ENCODE measurements around the gene HSPB2. TPM values are rescaled to one million over a fixed set of nuclear protein-coding genes. Genes with fewer than 3 reads are reported as not detected.

Gene HSPB2, protein sequence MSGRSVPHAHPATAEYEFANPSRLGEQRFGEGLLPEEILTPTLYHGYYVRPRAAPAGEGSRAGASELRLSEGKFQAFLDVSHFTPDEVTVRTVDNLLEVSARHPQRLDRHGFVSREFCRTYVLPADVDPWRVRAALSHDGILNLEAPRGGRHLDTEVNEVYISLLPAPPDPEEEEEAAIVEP
- under 0.01 and 0.18 TPM in 2 replicates for total RNA-seq (2012; rRNA removed)
- polyA plus RNA-seq (2012; rRNA removed): 0.55 and 1.0 TPM in 2 replicates
- 0.27 and 0.36 TPM in 2 replicates for polyA plus RNA-seq (2012; cell fraction: cytosol; rRNA removed)
- 0.68 and 0.70 TPM in 2 replicates for polyA plus RNA-seq (2012; cell fraction: nucleus; rRNA removed; ENCODE audit: low replicate concordance)
- percentile 32 among the genes with signal in this experiment for Bru-seq, nascent RNA
- percentile 21 among the genes with signal in this experiment for BruChase-seq, experiment 1, labeled RNA remaining after a 6-hour chase
- BruChase-seq, experiment 2, labeled RNA remaining after a 2-hour chase: percentile 33 among the genes with signal in this experiment
- long read RNA-seq, partial matches to known transcripts: 0 of 1 reads
- long read RNA-seq, other reads (novel, unspliced or antisense): 0 of 1 reads

DNA sequence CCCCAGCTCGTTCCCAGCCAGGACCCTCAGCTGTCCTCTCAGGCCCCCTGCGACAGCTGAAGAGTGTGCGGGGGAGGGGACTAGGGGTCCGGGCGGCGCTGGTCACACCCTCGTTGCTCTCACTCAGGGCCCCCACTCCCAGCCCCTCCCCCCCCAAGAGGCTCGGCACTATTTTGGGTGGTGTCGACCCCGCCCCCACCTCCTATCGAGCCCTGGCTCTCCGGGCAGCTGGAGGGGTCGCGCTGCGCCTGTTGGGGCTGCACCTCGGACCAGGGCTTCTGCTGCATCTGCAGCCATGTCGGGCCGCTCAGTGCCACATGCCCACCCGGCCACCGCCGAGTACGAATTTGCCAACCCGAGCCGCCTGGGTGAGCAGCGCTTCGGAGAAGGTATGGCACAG, at the start of gene HSPB2:
Gene HSPB2, plus strand, starts transcription at position 200 of the 400 bp plus-strand sequence. Its CDS starts 96 bp downstream, at position 296.
- Histone ChIP-seq H2BK15ac (ENCODE audit: low read depth, low read length) (peak within 1 kb of the TSS; percentile 95; the same call in 2 of the 3 replicates), H4K5ac (ENCODE audit: low read depth, low read length) (peak within 1 kb of the TSS; percentile 95), H3K56ac (ENCODE audit: extremely low read depth, insufficient read depth, low read length) (peak within 1 kb of the TSS; percentile 41; the same call in 1 of the 2 replicates), H3K27me3 (ENCODE audit: control insufficient read depth, insufficient read depth, low read length) (no peaks in the 10 kb centered on the region), H3K36me3 (ENCODE audit: control insufficient read depth, insufficient read depth, low read length) (no peaks in the 10 kb centered on the region), H2AK5ac (ENCODE audit: low read depth, low read length) (peak within 1 kb of the TSS; percentile 94), H3K9me1 (ENCODE audit: insufficient read depth, low read length) (peaks cover 18% of the 10 kb centered on the region), H3K18ac (ENCODE audit: low read depth, low read length) (peak within 1 kb of the TSS; percentile 89), H3K4me1 (ENCODE audit: control insufficient read depth, insufficient read depth, low read length) (peaks cover 36% of the 10 kb centered on the region), H3K4ac (ENCODE audit: low read depth, low read length) (peak within 1 kb of the TSS; percentile 94), H4K8ac (ENCODE audit: low read depth in 2 of 2, low read length in 2 of 2) (peak within 1 kb of the TSS; percentile 93 to 95), H4K20me1 (ENCODE audit: insufficient read depth, low read length) (no peaks in the 10 kb centered on the region), H3K27ac (ENCODE audit: insufficient read depth, low read length) (peak within 1 kb of the TSS; percentile 78), H3K4me2 (ENCODE audit: low read depth, low read length) (peak within 1 kb of the TSS; percentile 58), H2AK9ac (replicated peaks; ENCODE audit: low read depth, low read length, poor library complexity) (peak within 1 kb of the TSS; percentile 97), H3K4me3 (ENCODE audit: insufficient read depth, low read depth, low read length) (peak within 1 kb of the TSS; percentile 1; the same call in 1 of the 2 replicates), H3K23ac (ENCODE audit: low read depth, low read length) (peak within 1 kb of the TSS; percentile 76), H2BK5ac (ENCODE audit: low read depth, low read length, poor library complexity, severe bottlenecking) (peak within 1 kb of the TSS; percentile 85), H3K14ac (replicated peaks; ENCODE audit: low read depth, low read length) (peak within 1 kb of the TSS; percentile 75), H3K79me1 (ENCODE audit: low read depth in 1 of 2, low read length in 2 of 2) (peaks cover 0 to 15% of the 10 kb centered on the region in 2 experiments; a peak in 2 of 4 replicates), H4K91ac (ENCODE audit: insufficient read depth, low read depth, low read length) (peak within 1 kb of the TSS; percentile 97), H2AFZ (replicated peaks; ENCODE audit: low read length, poor library complexity) (peak within 1 kb of the TSS; percentile 88), H2BK20ac (ENCODE audit: low read depth, low read length) (peak within 1 kb of the TSS; percentile 97), H3K9ac (ENCODE audit: low read depth, low read length) (peak within 1 kb of the TSS; percentile 58), H2BK120ac (ENCODE audit: low read depth, low read length) (peak within 1 kb of the TSS; percentile 90), H3K9me3 (ENCODE audit: control insufficient read depth, insufficient read depth, low read length) (no peaks in the 10 kb centered on the region)
- intact Hi-C loops (cut with micrococcal nuclease): no loop called here
- in situ Hi-C loops (cut with MboI; ENCODE audit: low sequenced_read_pairs): no loop called here
- ATAC-seq (ENCODE audit: low read depth) (0 out of 2 replicates have a peak, but pooled peaks have one; percentile 2), DNase-seq (no peak)
- CTCF ChIA-PET: no interaction called here
- POLR2A ChIA-PET (ENCODE audit: unreplicated experiment): no interaction called here
- BruUV-seq (replicated peaks): no TSS peak
- WGBS, 2 experiments (ENCODE audit: extremely low coverage in 2 of 2, insufficient read length in 1 of 2): no CpG with 5 or more reads among the region's 26 CpGs
- dilution Hi-C loops (cut with HindIII; ENCODE audit: low sequenced_read_pairs, unreplicated experiment): no loop called here
- TF ChIP-seq MAFK (IDR thresholded peaks at IDR 0.05; ENCODE audit: low read depth, low read length) (no peak), POLR2A (IDR thresholded peaks at IDR 0.05; ENCODE audit: low read depth, low read length) (no peak), CEBPB (IDR thresholded peaks at IDR 0.05; ENCODE audit: low read depth, low read length) (no peak), RFX5 (IDR thresholded peaks at IDR 0.05; ENCODE audit: low read depth, low read length) (no peak), BHLHE40 (IDR thresholded peaks at IDR 0.05; ENCODE audit: low read depth, low read length) (no peak), CTCF (conservative IDR thresholded peaks at IDR 0.05; ENCODE audit: low read depth, low read length) (no peak), RAD21 (IDR thresholded peaks at IDR 0.05; ENCODE audit: low read length) (no peak), MAZ (IDR thresholded peaks at IDR 0.05; ENCODE audit: borderline replicate concordance, low read depth, low read length) (no peak), NFE2L2 (IDR thresholded peaks at IDR 0.05; ENCODE audit: low read depth, low read length) (no peak), MXI1 (IDR thresholded peaks at IDR 0.05; ENCODE audit: borderline replicate concordance, low read depth, low read length) (no peak), SMC3 (IDR thresholded peaks at IDR 0.05; ENCODE audit: low read depth, low read length) (no peak), FOS (IDR thresholded peaks at IDR 0.05; ENCODE audit: low read depth, low read length) (no peak)
- TF ChIP-seq, protein P1, sequence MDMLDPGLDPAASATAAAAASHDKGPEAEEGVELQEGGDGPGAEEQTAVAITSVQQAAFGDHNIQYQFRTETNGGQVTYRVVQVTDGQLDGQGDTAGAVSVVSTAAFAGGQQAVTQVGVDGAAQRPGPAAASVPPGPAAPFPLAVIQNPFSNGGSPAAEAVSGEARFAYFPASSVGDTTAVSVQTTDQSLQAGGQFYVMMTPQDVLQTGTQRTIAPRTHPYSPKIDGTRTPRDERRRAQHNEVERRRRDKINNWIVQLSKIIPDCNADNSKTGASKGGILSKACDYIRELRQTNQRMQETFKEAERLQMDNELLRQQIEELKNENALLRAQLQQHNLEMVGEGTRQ (IDR thresholded peaks at IDR 0.05; ENCODE audit: low read depth, low read length): no peak
- TF ChIP-seq, protein P2, sequence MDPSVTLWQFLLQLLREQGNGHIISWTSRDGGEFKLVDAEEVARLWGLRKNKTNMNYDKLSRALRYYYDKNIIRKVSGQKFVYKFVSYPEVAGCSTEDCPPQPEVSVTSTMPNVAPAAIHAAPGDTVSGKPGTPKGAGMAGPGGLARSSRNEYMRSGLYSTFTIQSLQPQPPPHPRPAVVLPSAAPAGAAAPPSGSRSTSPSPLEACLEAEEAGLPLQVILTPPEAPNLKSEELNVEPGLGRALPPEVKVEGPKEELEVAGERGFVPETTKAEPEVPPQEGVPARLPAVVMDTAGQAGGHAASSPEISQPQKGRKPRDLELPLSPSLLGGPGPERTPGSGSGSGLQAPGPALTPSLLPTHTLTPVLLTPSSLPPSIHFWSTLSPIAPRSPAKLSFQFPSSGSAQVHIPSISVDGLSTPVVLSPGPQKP (IDR thresholded peaks at IDR 0.05; ENCODE audit: borderline replicate concordance, low read depth, low read length): no peak

Measured in IMR-90 (cell line).